ENCODE measurements around the gene MBNL3.
"Not testable (repeated sequence)": the region's sequence is repeated elsewhere in the genome, so short reads cannot be mapped to it uniquely, and the experiment has no call there.

MBNL3 gene

DNA sequence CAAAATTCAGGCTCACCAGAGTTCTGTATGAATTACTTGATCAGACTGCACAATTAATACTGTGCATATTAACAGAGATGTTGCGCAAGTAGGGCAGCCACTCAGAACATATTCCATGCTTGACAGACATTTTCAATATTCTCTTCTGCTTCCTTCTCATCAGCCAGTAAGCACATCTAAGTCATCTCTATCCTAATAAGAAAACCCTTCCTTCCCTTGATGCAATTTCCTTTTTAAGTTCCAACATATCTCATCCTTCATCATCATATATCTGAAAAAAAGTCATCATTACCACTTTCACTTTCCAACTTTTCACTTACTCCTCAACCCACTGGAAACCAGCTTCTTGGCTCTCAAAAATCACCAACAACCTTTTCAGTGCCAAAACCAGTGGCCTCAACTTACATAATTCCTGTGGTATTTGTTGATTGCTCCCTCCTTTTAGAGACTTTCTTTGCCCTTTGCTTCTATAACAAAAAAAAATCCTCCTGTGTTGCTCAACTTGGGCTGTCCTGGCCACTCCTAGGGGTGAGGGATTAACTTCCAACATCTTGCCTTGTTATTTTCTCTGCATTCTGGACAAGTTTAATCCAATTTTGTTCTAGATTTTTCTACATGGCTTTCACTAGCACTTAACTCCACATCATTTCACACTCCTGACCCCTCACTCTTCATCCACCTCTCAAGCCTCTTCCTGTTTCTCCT lies 14.1 kb downstream of the MBNL3 start:
- no peak for DNase-seq (ENCODE audit: low read depth)

GRCh38 chrX:132472397-132472796 lies 16.4 kb downstream of the MBNL3 start:
- DNase-seq (ENCODE audit: low read depth): no peak

DNA sequence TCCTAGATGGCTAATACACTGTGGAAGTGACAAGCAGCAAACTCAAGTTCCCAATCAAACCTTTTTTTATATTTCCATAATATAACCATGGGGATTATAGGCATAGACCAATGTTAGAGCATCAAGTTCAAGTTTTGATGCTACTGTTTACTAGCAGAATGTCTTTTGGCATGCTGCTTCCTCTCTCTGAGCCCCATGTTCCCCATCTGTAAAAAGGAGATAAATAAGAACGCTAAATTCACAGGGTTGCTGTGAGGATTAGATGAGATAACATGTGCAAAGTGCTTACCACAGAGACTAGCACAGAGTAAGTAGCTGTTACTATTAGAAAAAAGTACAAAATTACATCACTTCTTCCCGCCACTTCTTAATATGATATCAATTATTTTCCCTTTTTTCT lies 18.0 kb downstream of the MBNL3 start:
- no peak for DNase-seq (ENCODE audit: low read depth)

- no peak for DNase-seq (ENCODE audit: low read depth)
These were observed 18.7 kb downstream of the MBNL3 start for GRCh38 chrX:132470179-132470578.

DNA sequence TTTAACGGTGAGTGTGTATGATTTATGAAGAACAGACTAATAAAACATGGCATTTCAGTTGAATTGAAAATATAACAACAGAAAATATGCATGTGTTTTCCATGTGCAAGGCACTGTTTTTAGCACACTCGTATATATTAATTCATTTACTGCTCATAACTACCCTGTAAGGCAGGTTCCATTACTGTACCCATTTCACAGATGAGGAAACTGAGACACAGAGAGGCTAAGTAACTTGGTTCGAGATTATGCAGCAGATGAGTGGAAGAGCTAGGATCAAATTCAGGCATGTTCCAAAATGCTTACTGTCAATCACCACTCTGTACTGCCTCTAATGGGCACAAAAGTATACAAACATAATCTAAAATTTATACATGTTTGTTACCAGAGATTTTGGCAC lies 20.4 kb downstream of the MBNL3 start:
- DNase-seq (ENCODE audit: low read depth): no peak

DNA sequence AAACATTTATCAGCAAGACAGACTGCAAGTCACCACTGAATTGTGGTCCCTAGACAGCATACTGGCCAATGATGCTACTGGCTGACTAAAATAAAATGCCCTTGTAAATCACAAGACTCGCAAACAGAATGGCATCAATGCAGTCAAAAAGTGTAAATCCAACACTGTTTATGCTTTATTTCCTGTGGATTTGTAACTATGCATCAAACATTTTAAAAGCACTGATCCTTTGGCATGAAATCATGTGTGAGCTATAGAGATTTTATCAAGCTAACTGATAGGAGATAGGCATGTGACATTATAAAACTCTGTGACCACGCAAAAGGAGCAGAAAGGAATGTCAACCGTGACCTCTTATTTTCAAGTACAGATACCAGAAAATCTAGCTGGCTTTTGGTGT lies 20.8 kb downstream of the MBNL3 start:
- no peak for DNase-seq (ENCODE audit: low read depth)

DNA sequence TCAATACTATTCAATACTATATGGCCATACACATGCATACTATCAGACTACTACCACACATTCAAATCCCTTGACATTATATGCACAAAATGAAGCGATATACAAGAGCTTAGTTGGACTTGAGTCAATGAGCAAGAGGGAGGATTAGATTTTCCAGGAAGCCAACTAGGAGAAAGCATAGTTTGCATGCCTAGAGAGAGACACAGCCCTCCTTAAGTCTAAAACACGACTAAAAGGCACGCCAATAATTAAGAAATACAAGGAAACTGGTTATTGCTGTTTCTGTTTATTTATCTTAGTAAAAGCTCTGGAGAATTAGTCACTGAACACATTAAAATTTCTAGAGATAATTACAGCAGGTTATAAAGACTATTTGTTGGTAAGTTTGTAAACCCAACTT lies 21.8 kb downstream of the MBNL3 start:
- DNase-seq (ENCODE audit: low read depth): no peak

GRCh38 chrX:132463411-132463810 lies 25.4 kb downstream of the MBNL3 start:
- no peak for DNase-seq (ENCODE audit: low read depth)

GRCh38 chrX:132461886-132462285 lies 27.0 kb downstream of the MBNL3 start:
- DNase-seq (ENCODE audit: low read depth): no peak

- DNase-seq (ENCODE audit: low read depth): no peak
These were observed 35.8 kb downstream of the MBNL3 start for GRCh38 chrX:132452911-132453550.

- DNase-seq (ENCODE audit: low read depth): not testable (repeated sequence)
These were observed 42.9 kb downstream of the MBNL3 start for GRCh38 chrX:132445909-132446308.

DNA sequence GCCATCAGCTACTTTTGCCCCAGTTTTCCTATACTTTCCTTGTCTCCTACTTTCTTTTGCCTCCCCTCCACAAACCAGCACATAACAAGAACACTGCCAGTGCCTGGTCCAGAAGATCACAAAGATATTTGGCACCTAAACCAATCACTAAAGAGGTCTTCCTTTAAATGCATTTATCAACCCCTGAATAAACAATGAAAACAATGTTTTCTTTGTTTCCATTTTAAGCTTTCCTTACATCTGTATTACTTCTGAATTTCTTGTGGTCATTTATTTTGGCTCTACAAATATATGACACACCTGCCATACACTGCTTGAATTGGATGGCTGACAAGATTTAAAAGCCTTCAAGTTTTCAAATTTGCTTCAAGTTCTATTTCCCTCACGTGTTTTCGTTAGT lies 43.9 kb downstream of the MBNL3 start:
- no peak for DNase-seq (ENCODE audit: low read depth)

- DNase-seq (ENCODE audit: low read depth): no peak
These were observed 45.4 kb downstream of the MBNL3 start for GRCh38 chrX:132443196-132444135.

GRCh38 chrX:132442691-132443090 lies 46.1 kb downstream of the MBNL3 start:
- DNase-seq (ENCODE audit: low read depth): no peak

- peak; percentile 29 for DNase-seq (ENCODE audit: low read depth)
These were observed 53.6 kb downstream of the MBNL3 start for GRCh38 chrX:132435222-132435621.

- no peak for DNase-seq (ENCODE audit: low read depth)
These were observed 55.3 kb downstream of the MBNL3 start for GRCh38 chrX:132433551-132433950.

DNA sequence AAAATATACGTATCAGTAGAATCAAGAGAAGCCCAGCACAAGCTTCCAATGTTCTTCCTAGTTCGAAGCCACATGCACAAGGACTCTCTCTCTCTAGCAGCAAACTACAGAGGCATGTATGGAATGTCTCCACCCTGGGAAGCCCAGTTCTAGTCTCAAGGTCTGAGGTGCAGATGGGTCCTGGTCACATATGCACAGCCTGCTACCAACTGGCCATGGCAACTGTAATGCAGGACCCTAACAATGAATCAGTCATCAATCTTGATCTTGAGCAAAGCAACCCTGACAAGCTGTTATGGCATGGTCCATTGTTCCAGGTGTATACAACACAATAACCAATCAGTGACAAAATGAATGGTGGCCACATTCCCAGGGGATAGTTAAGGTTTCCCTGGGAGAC lies 55.8 kb downstream of the MBNL3 start:
- no peak for DNase-seq (ENCODE audit: low read depth)

DNA sequence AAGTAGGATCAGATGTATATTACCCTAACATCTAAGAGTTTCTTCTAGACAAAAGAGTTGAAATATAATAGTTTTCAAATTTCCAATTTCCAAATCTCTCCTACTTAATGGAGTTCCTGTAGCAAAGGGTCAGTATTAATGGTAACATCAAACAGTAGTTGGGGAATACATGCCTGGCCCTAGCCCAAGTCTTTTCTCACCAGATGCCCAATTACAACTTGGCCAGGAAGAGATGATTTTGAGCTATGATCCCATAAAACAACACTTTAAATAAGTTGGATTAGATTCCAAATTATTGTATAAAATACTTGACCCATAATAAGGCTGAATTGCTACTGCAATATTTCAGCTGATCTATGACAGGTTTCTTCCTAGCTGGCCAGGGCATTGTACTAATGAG lies 59.9 kb downstream of the MBNL3 start:
- no peak for DNase-seq (ENCODE audit: low read depth)

DNA sequence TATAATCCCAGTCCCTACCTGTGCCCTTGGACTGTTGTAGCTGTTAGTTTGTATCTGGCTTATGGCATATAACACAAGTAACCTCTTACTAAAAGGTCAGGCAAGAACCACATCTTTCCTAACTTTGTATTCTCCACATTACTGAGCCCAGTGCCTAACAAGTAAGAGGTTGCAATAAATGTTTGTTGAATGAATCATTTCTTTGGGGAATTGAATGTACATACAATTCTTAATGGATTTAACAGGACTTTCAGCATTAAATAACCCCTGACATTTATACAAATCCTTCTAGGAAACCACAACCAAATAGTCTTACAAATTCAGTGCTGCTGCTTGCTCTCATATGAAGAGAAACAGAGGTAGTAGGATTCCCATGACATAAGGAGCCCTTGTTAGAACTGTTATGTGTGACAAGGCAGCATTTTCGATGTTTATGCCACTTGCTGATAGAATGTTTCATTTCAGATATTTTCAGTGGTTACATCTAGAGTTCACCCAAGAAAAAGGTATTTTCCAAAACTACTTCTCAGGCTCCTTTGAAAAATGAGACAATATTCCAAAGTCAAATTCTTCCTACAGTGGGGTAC lies 62.0 kb downstream of the MBNL3 start:
- DNase-seq (ENCODE audit: low read depth): peak; percentile 72

DNA sequence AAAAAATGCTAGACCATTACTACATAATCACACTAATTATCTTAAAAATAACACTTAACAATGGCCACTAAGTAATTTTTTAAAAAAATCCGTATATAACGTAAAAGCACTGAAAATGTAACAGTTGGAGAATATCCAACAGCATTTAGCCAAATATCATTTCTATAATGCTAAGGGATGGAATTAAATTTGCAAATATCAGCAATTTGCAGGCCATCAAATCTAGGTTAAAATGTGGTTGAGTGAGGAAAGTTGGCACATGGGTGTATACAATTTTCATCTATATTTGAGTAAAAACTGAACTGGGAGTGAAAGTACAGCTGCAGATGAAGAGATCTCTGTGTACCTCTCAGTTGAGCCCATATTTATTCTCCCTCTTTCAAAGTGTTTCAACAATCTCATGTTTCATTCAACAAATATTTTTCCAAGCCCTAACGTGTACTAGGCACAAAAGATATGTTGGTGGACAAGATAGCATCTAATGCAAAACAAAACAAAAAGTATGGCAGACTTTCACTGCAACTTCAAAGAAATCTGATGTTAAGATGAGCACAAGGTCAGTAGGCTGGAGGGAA lies 63.0 kb downstream of the MBNL3 start:
- DNase-seq (ENCODE audit: low read depth): no peak

DNA sequence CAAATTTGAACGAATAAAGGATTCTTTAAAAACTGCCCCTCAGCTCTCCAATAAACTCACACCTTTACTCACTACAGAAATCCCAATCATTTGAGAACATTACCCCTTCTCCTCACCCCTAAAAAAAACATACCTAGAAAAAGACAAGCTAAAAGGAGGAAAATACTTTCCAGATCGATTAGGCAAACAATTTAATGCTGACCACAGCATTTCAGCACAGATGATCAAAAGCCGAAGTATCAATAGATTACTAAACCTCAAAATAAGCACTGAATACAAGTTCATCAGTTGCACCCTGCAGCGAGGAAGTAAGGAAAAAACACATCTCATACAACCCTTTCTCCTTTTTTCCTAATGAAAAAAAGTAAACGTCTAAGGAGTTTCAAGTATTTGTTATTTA lies 65.5 kb downstream of the MBNL3 start:
- DNase-seq (ENCODE audit: low read depth): no peak

- DNase-seq (ENCODE audit: low read depth): no peak
These were observed 73.8 kb downstream of the MBNL3 start for GRCh38 chrX:132415012-132415411.
